HepG2 (cell line): ENCODE data around the gene COL27A1. TPM values are rescaled to one million over a fixed set of nuclear protein-coding genes. Genes with fewer than 3 reads are reported as not detected.

Experiments used
- CAMTA2 ChIP-seq: sonication (generic); formaldehyde crosslinking; IDR thresholded peaks from 2 replicates; pipeline ENCODE4 v1.4.0; 2020; ENCODE audit warnings: mild to moderate bottlenecking, missing genetic modification reagents, borderline replicate concordance
- CBX2 ChIP-seq, 2 experiments: fragments of 200-600 bp in 1 of 2; sonication (generic); formaldehyde crosslinking in 1 of 2; IDR thresholded peaks; 2 replicates each; pipeline versions ENCODE4 v1.7.0 to v1.8.1; 2018 to 2022; ENCODE audit warnings: low read depth in 2 of 2, low read length in 1 of 2, mild to moderate bottlenecking in 1 of 2, missing genetic modification reagents in 1 of 2
- GTF3A ChIP-seq: sonication (generic); formaldehyde crosslinking; conservative IDR thresholded peaks from 2 replicates; pipeline ENCODE4 v1.4.0; 2020; ENCODE audit warnings: mild to moderate bottlenecking, missing genetic modification reagents
- HCFC1 ChIP-seq: fragments of 150-350 bp; IDR thresholded peaks from 2 replicates; pipeline ENCODE4 v1.6.1; 2014; ENCODE audit warnings: low read depth, low read length
- KLF16 ChIP-seq, 2 experiments: sonication (generic) in 1 of 2; formaldehyde crosslinking in 1 of 2; IDR thresholded peaks; 2 replicates each; pipeline versions ENCODE4 v1.6.1 to v1.8.0; 2016 to 2023; ENCODE audit warnings: missing genetic modification reagents in 2 of 2, missing compliant biosample characterization in 1 of 2
- MAFF ChIP-seq: IDR thresholded peaks from 2 replicates; pipeline ENCODE4 v1.6.1; 2011; ENCODE audit warnings: low read depth, low read length, improper control_type of control experiment
- MAZ ChIP-seq, 2 experiments: sonication (generic) in 1 of 2; formaldehyde crosslinking in 1 of 2; IDR thresholded peaks; 2 replicates each; pipeline versions ENCODE4 v1.5.0 to v1.6.1; 2012 to 2020; ENCODE audit warnings: low read depth in 2 of 2, mild to moderate bottlenecking in 2 of 2, borderline replicate concordance in 1 of 2, improper control_type of control experiment in 1 of 2, low read length in 1 of 2, missing genetic modification reagents in 1 of 2, moderate library complexity in 1 of 2
- RFX5 ChIP-seq: IDR thresholded peaks from 2 replicates; pipeline ENCODE4 v1.6.1; 2011; ENCODE audit warnings: low read depth, low read length, improper control_type of control experiment
- TERF1 ChIP-seq: sonication (generic); formaldehyde crosslinking; IDR thresholded peaks from 2 replicates; pipeline ENCODE4 v1.8.0; 2022; ENCODE audit warnings: mild to moderate bottlenecking, missing genetic modification reagents, moderate library complexity
- ZBTB7B ChIP-seq: sonication (generic); formaldehyde crosslinking; IDR thresholded peaks from 2 replicates; pipeline ENCODE4 v1.4.0; 2020; ENCODE audit warnings: missing genetic modification reagents
- ZFP1 ChIP-seq: IDR thresholded peaks from 2 replicates; pipeline ENCODE4 v1.6.1; 2016
- ZFP37 ChIP-seq: sonication (generic); formaldehyde crosslinking; IDR thresholded peaks from 2 replicates; pipeline ENCODE4 v1.4.0; 2020; ENCODE audit warnings: missing genetic modification reagents, borderline replicate concordance
- ZNF451 ChIP-seq: sonication (generic); formaldehyde crosslinking; IDR thresholded peaks from 2 replicates; pipeline ENCODE4 v1.5.0; 2020; ENCODE audit warnings: mild to moderate bottlenecking, missing genetic modification reagents
- ZNF549 ChIP-seq: sonication (generic); formaldehyde crosslinking; IDR thresholded peaks from 2 replicates; pipeline ENCODE4 v1.5.0; 2020; ENCODE audit warnings: missing genetic modification reagents
- ZNF672 ChIP-seq: sonication (generic); formaldehyde crosslinking; IDR thresholded peaks from 2 replicates; pipeline ENCODE4 v1.8.1; 2022; ENCODE audit warnings: missing genetic modification reagents
- polyA plus RNA-seq, 8 experiments: library from polyadenylated mRNA; depleted of rRNA in 3 of 8; stranded (reverse) in 7 of 8; unstranded in 1 of 8; fragments of >200 nt; fragmentation: Illumina TruSeq in 4 of 8; extraction: Trizol in 4 of 8; gene quantifications; 2 replicates each; pipeline versions ENCODE4 v1.2.1 to v1.2.3, GENCODE V29; 2011 to 2016; ENCODE audit warnings: low read depth in 4 of 8, missing spikeins in 1 of 8, mixed read lengths in 1 of 8; ENCODE audit not compliant: insufficient read depth in 1 of 8
- total RNA-seq, 5 experiments: library from RNA; depleted of rRNA; stranded (reverse); fragments of >200 nt; fragmentation: Illumina TruSeq; extraction: Trizol; gene quantifications; 2 replicates each; pipeline ENCODE4 v1.2.3, GENCODE V29; 2016; ENCODE audit warnings: low read depth in 1 of 5
- TF ChIP-seq, protein P1 (sequence below): sonication (generic); formaldehyde crosslinking; conservative IDR thresholded peaks from 2 replicates; pipeline ENCODE4 v1.4.0; 2020; ENCODE audit warnings: missing genetic modification reagents
- TF ChIP-seq, protein P2 (sequence below): sonication (generic); formaldehyde crosslinking; conservative IDR thresholded peaks from 2 replicates; pipeline ENCODE4 v1.8.1; 2023; ENCODE audit warnings: missing genetic modification reagents
- TF ChIP-seq, protein P3 (sequence below): sonication (generic); formaldehyde crosslinking; IDR thresholded peaks from 2 replicates; pipeline ENCODE4 v1.9.0; 2021; ENCODE audit warnings: mild to moderate bottlenecking, missing genetic modification reagents

The COL27A1 gene
- total and polyA plus RNA-seq, 2 of the 13 experiments (the other 11 are each of a cell fraction or from before 2014, with no cell fraction given), result 71.3 to 89.1 TPM

DNA sequence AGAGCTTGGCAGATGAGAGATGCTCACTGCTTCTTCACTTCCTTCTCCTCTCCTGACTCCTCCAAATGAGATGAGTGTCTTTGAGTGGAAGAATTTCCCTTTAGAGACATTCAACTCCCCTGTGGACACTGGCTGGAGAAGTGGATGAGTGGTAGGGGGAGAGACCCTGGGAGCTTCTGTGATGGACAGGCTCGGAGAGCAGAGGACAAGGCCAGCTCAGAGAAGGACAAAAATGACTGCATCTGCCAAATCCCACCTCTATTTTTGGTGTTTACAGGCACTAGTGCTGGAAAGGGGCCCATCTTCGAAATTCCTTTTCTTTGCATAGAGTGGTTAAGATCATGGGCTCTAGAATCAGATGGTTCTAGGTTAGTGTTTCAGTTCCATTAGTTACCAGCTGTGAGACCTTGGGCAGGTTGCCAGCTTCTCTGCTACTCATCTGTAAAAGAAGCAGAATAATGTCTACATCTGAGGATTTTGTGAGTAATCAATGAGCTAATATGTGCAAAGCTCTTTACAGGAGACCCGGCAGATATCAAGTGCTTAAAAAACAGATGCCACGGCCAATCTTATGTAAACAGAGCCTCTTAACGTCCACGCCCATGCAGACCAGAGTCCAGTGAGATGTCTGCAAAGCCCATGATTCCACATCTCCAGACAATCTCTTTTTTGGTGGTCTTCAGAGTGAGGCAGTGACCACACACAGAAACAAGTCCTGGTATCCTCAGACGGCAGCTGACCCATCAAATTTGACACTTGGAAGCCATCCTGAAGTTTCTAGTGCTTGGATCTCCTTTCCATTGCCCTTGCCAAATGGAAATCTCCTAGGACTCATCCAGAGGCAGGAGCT is 13.6 kb upstream of the COL27A1 start (continued):
- no peak for TF ChIP-seq MAFF
- no peak for TF ChIP-seq ZFP37 (CRISPR knock-in tag)
- TF ChIP-seq, protein P1, sequence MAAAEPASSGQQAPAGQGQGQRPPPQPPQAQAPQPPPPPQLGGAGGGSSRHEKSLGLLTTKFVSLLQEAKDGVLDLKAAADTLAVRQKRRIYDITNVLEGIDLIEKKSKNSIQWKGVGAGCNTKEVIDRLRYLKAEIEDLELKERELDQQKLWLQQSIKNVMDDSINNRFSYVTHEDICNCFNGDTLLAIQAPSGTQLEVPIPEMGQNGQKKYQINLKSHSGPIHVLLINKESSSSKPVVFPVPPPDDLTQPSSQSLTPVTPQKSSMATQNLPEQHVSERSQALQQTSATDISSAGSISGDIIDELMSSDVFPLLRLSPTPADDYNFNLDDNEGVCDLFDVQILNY (CRISPR knock-in tag), result no peak
- no peak for TF ChIP-seq TERF1 (CRISPR knock-in tag)
- TF ChIP-seq HCFC1, result no peak
- TF ChIP-seq ZFP1 (CRISPR knock-in tag), result no peak
- no peak for TF ChIP-seq CBX2 (IDR thresholded peaks at IDR 0.05; ENCODE audit: low read depth, low read length)
- no peak for TF ChIP-seq CBX2 (CRISPR knock-in tag; IDR thresholded peaks at IDR 0.05; ENCODE audit: low read depth)
- TF ChIP-seq, protein P2, sequence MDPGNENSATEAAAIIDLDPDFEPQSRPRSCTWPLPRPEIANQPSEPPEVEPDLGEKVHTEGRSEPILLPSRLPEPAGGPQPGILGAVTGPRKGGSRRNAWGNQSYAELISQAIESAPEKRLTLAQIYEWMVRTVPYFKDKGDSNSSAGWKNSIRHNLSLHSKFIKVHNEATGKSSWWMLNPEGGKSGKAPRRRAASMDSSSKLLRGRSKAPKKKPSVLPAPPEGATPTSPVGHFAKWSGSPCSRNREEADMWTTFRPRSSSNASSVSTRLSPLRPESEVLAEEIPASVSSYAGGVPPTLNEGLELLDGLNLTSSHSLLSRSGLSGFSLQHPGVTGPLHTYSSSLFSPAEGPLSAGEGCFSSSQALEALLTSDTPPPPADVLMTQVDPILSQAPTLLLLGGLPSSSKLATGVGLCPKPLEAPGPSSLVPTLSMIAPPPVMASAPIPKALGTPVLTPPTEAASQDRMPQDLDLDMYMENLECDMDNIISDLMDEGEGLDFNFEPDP (CRISPR knock-in tag), result no peak
- no peak for TF ChIP-seq RFX5
- no peak for TF ChIP-seq ZNF451 (CRISPR knock-in tag)
- no peak for TF ChIP-seq CAMTA2
- no peak for TF ChIP-seq ZNF549
- TF ChIP-seq ZBTB7B, result peak; percentile 91
- no peak for TF ChIP-seq MAZ (IDR thresholded peaks at IDR 0.05; ENCODE audit: borderline replicate concordance, low read depth, low read length)
- no peak for TF ChIP-seq MAZ (CRISPR knock-in tag; IDR thresholded peaks at IDR 0.05; ENCODE audit: low read depth)
- TF ChIP-seq, protein P3, sequence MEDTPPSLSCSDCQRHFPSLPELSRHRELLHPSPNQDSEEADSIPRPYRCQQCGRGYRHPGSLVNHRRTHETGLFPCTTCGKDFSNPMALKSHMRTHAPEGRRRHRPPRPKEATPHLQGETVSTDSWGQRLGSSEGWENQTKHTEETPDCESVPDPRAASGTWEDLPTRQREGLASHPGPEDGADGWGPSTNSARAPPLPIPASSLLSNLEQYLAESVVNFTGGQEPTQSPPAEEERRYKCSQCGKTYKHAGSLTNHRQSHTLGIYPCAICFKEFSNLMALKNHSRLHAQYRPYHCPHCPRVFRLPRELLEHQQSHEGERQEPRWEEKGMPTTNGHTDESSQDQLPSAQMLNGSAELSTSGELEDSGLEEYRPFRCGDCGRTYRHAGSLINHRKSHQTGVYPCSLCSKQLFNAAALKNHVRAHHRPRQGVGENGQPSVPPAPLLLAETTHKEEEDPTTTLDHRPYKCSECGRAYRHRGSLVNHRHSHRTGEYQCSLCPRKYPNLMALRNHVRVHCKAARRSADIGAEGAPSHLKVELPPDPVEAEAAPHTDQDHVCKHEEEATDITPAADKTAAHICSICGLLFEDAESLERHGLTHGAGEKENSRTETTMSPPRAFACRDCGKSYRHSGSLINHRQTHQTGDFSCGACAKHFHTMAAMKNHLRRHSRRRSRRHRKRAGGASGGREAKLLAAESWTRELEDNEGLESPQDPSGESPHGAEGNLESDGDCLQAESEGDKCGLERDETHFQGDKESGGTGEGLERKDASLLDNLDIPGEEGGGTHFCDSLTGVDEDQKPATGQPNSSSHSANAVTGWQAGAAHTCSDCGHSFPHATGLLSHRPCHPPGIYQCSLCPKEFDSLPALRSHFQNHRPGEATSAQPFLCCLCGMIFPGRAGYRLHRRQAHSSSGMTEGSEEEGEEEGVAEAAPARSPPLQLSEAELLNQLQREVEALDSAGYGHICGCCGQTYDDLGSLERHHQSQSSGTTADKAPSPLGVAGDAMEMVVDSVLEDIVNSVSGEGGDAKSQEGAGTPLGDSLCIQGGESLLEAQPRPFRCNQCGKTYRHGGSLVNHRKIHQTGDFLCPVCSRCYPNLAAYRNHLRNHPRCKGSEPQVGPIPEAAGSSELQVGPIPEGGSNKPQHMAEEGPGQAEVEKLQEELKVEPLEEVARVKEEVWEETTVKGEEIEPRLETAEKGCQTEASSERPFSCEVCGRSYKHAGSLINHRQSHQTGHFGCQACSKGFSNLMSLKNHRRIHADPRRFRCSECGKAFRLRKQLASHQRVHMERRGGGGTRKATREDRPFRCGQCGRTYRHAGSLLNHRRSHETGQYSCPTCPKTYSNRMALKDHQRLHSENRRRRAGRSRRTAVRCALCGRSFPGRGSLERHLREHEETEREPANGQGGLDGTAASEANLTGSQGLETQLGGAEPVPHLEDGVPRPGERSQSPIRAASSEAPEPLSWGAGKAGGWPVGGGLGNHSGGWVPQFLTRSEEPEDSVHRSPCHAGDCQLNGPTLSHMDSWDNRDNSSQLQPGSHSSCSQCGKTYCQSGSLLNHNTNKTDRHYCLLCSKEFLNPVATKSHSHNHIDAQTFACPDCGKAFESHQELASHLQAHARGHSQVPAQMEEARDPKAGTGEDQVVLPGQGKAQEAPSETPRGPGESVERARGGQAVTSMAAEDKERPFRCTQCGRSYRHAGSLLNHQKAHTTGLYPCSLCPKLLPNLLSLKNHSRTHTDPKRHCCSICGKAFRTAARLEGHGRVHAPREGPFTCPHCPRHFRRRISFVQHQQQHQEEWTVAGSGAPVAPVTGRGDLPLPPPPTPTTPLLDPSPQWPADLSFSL, result no peak
- TF ChIP-seq GTF3A, result no peak
- no peak for TF ChIP-seq KLF16 (CRISPR knock-in tag; IDR thresholded peaks at IDR 0.05)
- no peak for TF ChIP-seq ZNF672
